K562 (cell line): Measurements from ENCODE around the gene MPC1. TPM values are rescaled to one million over a fixed set of nuclear protein-coding genes. Genes with fewer than 3 reads are reported as not detected.
A peak's percentile ranks its signal among the peaks of the same experiment; 100 is the strongest.

Source experiments
- CCNT2 ChIP-seq: IDR thresholded peaks from 2 replicates; pipeline ENCODE4 v1.6.1; 2011; ENCODE audit warnings: borderline replicate concordance, low read depth, mild to moderate bottlenecking, moderate library complexity, mixed read lengths, low read length; ENCODE audit not compliant: insufficient read length; ENCODE audit errors: extremely low read depth
- COPS2 ChIP-seq: fragments of 450-650 bp; conservative IDR thresholded peaks from 2 replicates; pipeline ENCODE4 v1.6.1; 2016; ENCODE audit warnings: mild to moderate bottlenecking, moderate library complexity
- ELF4 ChIP-seq: fragments of 450-650 bp; formaldehyde crosslinking; IDR thresholded peaks from 2 replicates; pipeline ENCODE4 v1.4.0; 2022; ENCODE audit warnings: missing genetic modification characterization
- HMG20B ChIP-seq: fragments of 250-450 bp; sonication (Bioruptor Pico); IDR thresholded peaks from 2 replicates; pipeline ENCODE4 v1.5.0; 2021; ENCODE audit warnings: mild to moderate bottlenecking
- NELFE ChIP-seq: IDR thresholded peaks from 2 replicates; pipeline ENCODE4 v1.6.1; 2011; ENCODE audit warnings: mild to moderate bottlenecking; ENCODE audit not compliant: insufficient read depth, insufficient read length
- PCBP2 ChIP-seq: fragments of 200-400 bp; formaldehyde crosslinking; IDR thresholded peaks from 2 replicates; pipeline ENCODE4 v1.6.1; 2018; ENCODE audit warnings: low read length, low read depth, mild to moderate bottlenecking, moderate library complexity; ENCODE audit not compliant: poor library complexity, severe bottlenecking
- POLR2B ChIP-seq: fragments of 450-650 bp; IDR thresholded peaks from 2 replicates; pipeline ENCODE4 v1.6.1; 2018; ENCODE audit warnings: low read depth; ENCODE audit not compliant: partially characterized antibody
- POLR2G ChIP-seq: fragments of 200-400 bp; formaldehyde crosslinking; IDR thresholded peaks from 2 replicates; pipeline ENCODE4 v1.6.1; 2017; ENCODE audit warnings: low read depth, mild to moderate bottlenecking, antibody characterized with exemption, low read length, moderate library complexity
- PRDM10 ChIP-seq: fragments of 450-650 bp; IDR thresholded peaks from 2 replicates; pipeline ENCODE4 v1.6.1; 2018; ENCODE audit not compliant: partially characterized antibody
- PYGO2 ChIP-seq: fragments of 450-650 bp; IDR thresholded peaks from 2 replicates; pipeline ENCODE4 v1.6.1; 2016; ENCODE audit warnings: mild to moderate bottlenecking, missing genetic modification characterization, moderate library complexity, missing compliant biosample characterization
- RBM22 ChIP-seq: fragments of 200-400 bp; formaldehyde crosslinking; IDR thresholded peaks from 2 replicates; pipeline ENCODE4 v1.6.1; 2018; ENCODE audit warnings: low read length, low read depth; ENCODE audit not compliant: poor library complexity, severe bottlenecking
- SPI1 ChIP-seq: IDR thresholded peaks from 2 replicates; pipeline ENCODE4 v1.6.1; 2011; ENCODE audit warnings: low read depth, low read length, control low read depth, borderline replicate concordance
- SUPT5H ChIP-seq: fragments of 450-650 bp; IDR thresholded peaks from 2 replicates; pipeline ENCODE4 v1.6.1; 2016
- ZBTB33 ChIP-seq: sonication (generic); formaldehyde crosslinking; IDR thresholded peaks from 2 replicates; pipeline ENCODE4 v1.8.1; 2023; ENCODE audit warnings: mild to moderate bottlenecking, missing genetic modification reagents
- ZNF253 ChIP-seq: fragments of 250-450 bp; sonication (Bioruptor Pico); conservative IDR thresholded peaks from 2 replicates; pipeline ENCODE4 v1.6.1; 2021; ENCODE audit warnings: mild to moderate bottlenecking
- ZNF408 ChIP-seq: fragments of 250-450 bp; sonication (Bioruptor Pico); IDR thresholded peaks from 2 replicates; pipeline ENCODE4 v1.4.0; 2020; ENCODE audit warnings: low read depth, mild to moderate bottlenecking, moderate library complexity
- ZNF740 ChIP-seq, 3 experiments: fragments of 200-800 bp in 1 of 3; sonication (Bioruptor generic) in 1 of 3; sonication (generic) in 1 of 3; formaldehyde crosslinking in 1 of 3; IDR thresholded peaks; 2 replicates each; pipeline versions ENCODE4 v1.6.1 to v1.8.0; 2016 to 2022; ENCODE audit warnings: mild to moderate bottlenecking in 2 of 3, missing compliant biosample characterization in 2 of 3, missing genetic modification characterization in 2 of 3, missing genetic modification reagents in 1 of 3
- polyA plus RNA-seq, 8 experiments: library from polyadenylated mRNA; depleted of rRNA in 4 of 8; stranded (reverse) in 5 of 8; unstranded in 3 of 8; fragments of >200 nt; fragmentation: Nextera tagmentation in 2 of 8; fragmentation: Illumina TruSeq in 1 of 8; extraction: Ambion mirVana in 2 of 8; extraction: Trizol in 1 of 8; gene quantifications; 2 replicates each; pipeline versions ENCODE4 v1.2.1 to v1.2.3, GENCODE V29; 2011 to 2014; ENCODE audit warnings: inconsistent platforms in 1 of 8, missing spikeins in 1 of 8
- total RNA-seq, 7 experiments: library from RNA; depleted of rRNA in 6 of 7; stranded (reverse); fragments of >200 nt in 6 of 7; fragmentation: Illumina TruSeq in 2 of 7; extraction: Trizol in 2 of 7; gene quantifications; 2 replicates each; pipeline versions ENCODE4 v1.2.1 to v1.2.3, GENCODE V29; 2011 to 2021; ENCODE audit warnings: low replicate concordance in 1 of 7
- TF ChIP-seq, protein P1 (sequence below): conservative IDR thresholded peaks from 2 replicates; pipeline ENCODE4 v1.6.1; 2011; ENCODE audit warnings: low read depth, mild to moderate bottlenecking, low read length; ENCODE audit not compliant: control insufficient read depth

The MPC1 gene
- total and polyA plus RNA-seq, 9 of the 15 experiments (the other 6 are each of a cell fraction or from before 2014, with no cell fraction given) = 78.6 to 185 (median 138) TPM

DNA sequence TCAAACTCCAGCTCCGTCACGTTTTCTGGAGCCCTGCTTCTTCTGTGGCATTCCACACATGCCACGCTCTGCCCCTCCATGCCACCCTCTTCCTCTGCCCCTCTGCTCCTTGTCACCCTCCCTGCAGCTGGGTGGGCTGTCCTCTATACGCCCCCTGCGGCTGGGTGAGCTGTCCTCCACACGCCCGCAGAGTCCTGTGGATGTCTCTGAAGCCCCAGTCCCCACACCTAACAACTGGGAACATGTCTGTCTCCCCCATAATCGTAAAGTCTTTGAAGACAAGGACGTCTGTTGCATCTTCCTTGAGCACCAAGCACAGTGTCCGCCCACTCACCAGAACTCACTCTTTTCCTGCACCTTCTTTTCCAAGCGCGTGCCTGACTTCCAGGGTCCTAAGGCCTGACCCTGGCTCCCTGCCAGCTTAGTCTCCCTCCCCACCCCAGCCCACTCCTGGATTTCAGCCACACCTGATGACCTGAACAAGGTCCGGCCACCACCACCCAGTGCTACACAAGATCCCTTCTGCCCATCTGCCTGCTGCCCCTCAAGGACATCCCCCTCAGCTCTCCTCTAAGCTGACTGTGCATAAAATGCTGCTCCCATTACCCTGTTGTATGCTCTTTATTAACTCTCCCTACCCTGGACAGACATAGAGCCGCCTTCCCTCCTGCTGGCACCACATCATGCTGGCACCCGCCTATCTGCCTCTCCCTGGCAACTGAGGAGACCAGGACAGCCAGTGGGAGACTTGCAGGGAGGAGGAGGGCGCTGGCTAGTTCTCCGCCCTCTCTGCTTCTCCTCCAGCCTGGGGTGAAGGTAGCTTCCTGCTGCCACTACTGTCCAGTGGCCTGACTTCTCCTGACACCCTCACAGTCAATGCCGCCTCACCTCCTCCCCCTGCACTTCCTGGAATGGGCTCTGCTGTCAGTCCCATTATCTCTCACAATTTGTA, 63.8 kb downstream of the MPC1 start (continued):
- TF ChIP-seq SPI1 (peak; percentile 51; the same call in 1 of the 2 replicates), ZNF253 (CRISPR knock-in tag) (0 out of 2 replicates have a peak, but pooled peaks have one; percentile 10), ZNF408 (CRISPR knock-in tag) (no peak), PYGO2 (no peak), RBM22 (peak; percentile 3), POLR2G (peak; percentile 50), ZNF740 (CRISPR knock-in tag; IDR thresholded peaks at IDR 0.05) (no peak), ZNF740 (tag; IDR thresholded peaks at IDR 0.05) (no peak), CCNT2 (no peak), PCBP2 (no peak), HMG20B (CRISPR knock-in tag) (no peak), SUPT5H (peak; percentile 68; the same call in 1 of the 2 replicates), NELFE (no peak), ELF4 (no peak), POLR2B (peak; percentile 57), COPS2 (no peak), ZBTB33 (CRISPR knock-in tag) (peak; percentile 73; the same call in 1 of the 2 replicates), PRDM10 (peak; percentile 68)
- TF ChIP-seq, protein P1, sequence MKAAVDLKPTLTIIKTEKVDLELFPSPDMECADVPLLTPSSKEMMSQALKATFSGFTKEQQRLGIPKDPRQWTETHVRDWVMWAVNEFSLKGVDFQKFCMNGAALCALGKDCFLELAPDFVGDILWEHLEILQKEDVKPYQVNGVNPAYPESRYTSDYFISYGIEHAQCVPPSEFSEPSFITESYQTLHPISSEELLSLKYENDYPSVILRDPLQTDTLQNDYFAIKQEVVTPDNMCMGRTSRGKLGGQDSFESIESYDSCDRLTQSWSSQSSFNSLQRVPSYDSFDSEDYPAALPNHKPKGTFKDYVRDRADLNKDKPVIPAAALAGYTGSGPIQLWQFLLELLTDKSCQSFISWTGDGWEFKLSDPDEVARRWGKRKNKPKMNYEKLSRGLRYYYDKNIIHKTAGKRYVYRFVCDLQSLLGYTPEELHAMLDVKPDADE = no peak
